GM21360 (cell line): ENCODE measurements around the gene YBX2.

Experiments used
- ATAC-seq: cut with Tn5 transposase; IDR thresholded peaks from one replicate; pipeline ENCODE4 v1.9.1; 2021; ENCODE audit warnings: mild to moderate bottlenecking, moderate library complexity; ENCODE audit not compliant: unreplicated experiment

The YBX2 gene

GRCh38 chr17:7279448-7279847, 15.0 kb downstream of the YBX2 start:
- no peak for ATAC-seq

GRCh38 chr17:7266784-7267183, 27.7 kb downstream of the YBX2 start:
- no peak for ATAC-seq

- ATAC-seq, result no peak
Measured at GRCh38 chr17:7263801-7264078, 30.7 kb downstream of the YBX2 start.

GRCh38 chr17:7262935-7263800, 31.3 kb downstream of the YBX2 start:
- no peak for ATAC-seq

GRCh38 chr17:7262192-7262934, 32.1 kb downstream of the YBX2 start, which contains the start of gene CLDN7:
Gene CLDN7, minus strand, starts transcription at chr17:7262478. Its CDS starts 435 bp downstream, at chr17:7262043.
- ATAC-seq, result no peak

GRCh38 chr17:7261379-7262191, 32.9 kb downstream of the YBX2 start:
- no peak for ATAC-seq

GRCh38 chr17:7260651-7261378, 33.6 kb downstream of the YBX2 start:
- ATAC-seq, result no peak

- no peak for ATAC-seq
Measured at GRCh38 chr17:7260151-7260550, 34.3 kb downstream of the YBX2 start.

- no peak for ATAC-seq
Measured at GRCh38 chr17:7259555-7259889, 34.9 kb downstream of the YBX2 start.

- no peak for ATAC-seq
Measured at GRCh38 chr17:7258731-7259554, 35.5 kb downstream of the YBX2 start.

- ATAC-seq, result no peak
Measured at GRCh38 chr17:7256766-7257456, 37.5 kb downstream of the YBX2 start.

GRCh38 chr17:7254511-7254910, 39.9 kb downstream of the YBX2 start:
- no peak for ATAC-seq

GRCh38 chr17:7253082-7253481, 41.4 kb downstream of the YBX2 start:
- no peak for ATAC-seq

GRCh38 chr17:7252176-7253043, 42.0 kb downstream of the YBX2 start, which contains the start of gene ELP5:
Gene ELP5, plus strand, starts transcription at chr17:7252215. Its CDS starts 336 bp downstream, at chr17:7252551.
- peak; percentile 43 for ATAC-seq

- peak; percentile 79 for ATAC-seq
Measured at GRCh38 chr17:7251661-7252175, 42.7 kb downstream of the YBX2 start, which contains the start of gene CTDNEP1. Gene CTDNEP1, minus strand, starts transcription at chr17:7251734. Its CDS starts 438 bp downstream, at chr17:7251296.

- no peak for ATAC-seq
Measured at GRCh38 chr17:7250695-7251627, 43.5 kb downstream of the YBX2 start.

GRCh38 chr17:7249830-7250229, 44.6 kb downstream of the YBX2 start:
- ATAC-seq, result no peak
